Stimulated activated CD8-positive, alpha-beta memory T cell treated with anti-CD3 and anti-CD28 coated beads, Interleukin-15, amount 100 ng/mL, for 48 hours (primary cell): Measurements from ENCODE around the gene OLFML2B.
"Not testable (repeated sequence)": the region's sequence is repeated elsewhere in the genome, so short reads cannot be mapped to it uniquely, and the experiment has no call there.

Source experiments
- DNase-seq, 2 donors: peaks; one replicate each; pipeline ENCODE4 v3.0.0-alpha.2; 2020; ENCODE audit warnings: low read depth in 2 of 2

Gene OLFML2B

GRCh38 chr1:162023547-162024501 is at the start of gene OLFML2B:
TSS of gene OLFML2B (minus strand) at chr1:162023869. CDS start at chr1:162023430, 439 bp downstream.
- peak; percentile 21 to 25 for DNase-seq

- DNase-seq: no peak
Measured at GRCh38 chr1:162072740-162073139, 49.1 kb upstream of the OLFML2B start.

DNA sequence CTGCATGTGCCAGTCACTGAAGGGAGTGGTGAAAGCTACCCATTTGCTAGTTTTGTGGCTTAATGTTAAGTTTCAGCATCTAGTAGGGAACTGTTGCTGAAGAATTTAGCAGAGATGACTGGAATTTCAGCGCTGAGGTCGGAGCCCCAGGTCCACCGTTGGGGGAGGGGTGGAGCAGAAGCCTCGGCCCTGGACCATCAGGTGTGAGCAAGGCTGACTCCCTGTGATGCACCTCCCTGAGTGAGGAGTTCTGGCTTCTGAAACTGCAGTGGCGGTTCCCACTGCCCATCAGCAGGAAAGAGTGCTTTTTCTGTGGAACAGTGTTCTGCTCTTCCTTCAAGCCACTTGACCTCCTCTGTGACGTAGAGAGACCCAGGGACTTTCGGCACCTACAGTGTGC is 47.2 kb upstream of the OLFML2B start:
- DNase-seq: no peak

DNA sequence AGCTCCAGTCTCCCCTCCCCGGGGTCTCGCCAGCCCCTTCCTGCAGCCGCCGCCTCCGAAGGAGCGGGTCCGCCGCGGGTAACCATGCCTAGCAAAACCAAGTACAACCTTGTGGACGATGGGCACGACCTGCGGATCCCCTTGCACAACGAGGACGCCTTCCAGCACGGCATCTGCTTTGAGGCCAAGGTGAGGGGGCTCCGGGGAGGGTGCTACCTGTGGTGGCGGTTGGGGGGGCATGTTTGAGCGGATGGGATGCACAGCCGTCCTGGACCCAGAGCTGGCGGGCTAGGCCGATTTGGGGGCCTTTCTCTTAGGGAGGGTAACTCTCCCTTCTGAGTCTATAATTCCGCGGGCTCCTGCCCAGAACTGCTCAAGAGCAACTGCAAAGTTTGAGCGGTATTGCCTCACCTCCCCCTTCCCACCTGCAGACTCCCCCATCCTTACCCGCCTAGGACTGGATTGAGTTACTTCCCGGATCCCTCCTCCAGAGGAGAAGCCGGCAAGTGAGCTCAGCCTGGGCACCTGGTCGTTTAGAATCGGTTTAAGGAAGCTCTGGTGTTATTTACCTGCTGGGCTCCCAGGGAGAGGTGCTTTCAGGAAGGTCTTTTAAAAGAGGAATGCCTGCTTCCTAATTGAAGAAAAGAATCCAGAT is 46.6 kb upstream of the OLFML2B start:
- DNase-seq: no peak

GRCh38 chr1:162069334-162070093 is 45.8 kb upstream of the OLFML2B start, which contains the start of gene NOS1AP:
TSS of gene NOS1AP (plus strand) at chr1:162069691. CDS start at chr1:162070178, 487 bp downstream.
- peak; percentile 70 to 73 for DNase-seq

DNA sequence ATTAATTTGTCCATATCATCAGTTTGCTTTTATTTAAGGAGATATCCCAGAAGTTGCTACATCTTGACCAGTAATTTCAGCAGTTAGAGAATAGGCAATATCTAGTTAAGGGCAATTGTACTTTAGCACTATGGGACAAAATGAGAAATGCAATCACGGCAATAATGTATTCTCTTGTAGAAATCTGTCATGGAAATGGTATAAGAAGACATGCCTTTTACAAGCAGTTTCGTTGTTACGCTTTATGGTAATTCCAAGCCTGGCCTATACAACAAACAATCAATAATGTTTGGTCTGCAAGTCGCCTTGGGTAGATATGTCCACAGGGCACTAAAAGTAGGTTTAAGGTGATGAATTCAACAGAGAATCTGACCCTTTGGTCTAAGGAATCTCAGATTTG is 44.6 kb upstream of the OLFML2B start:
- DNase-seq: no peak

DNA sequence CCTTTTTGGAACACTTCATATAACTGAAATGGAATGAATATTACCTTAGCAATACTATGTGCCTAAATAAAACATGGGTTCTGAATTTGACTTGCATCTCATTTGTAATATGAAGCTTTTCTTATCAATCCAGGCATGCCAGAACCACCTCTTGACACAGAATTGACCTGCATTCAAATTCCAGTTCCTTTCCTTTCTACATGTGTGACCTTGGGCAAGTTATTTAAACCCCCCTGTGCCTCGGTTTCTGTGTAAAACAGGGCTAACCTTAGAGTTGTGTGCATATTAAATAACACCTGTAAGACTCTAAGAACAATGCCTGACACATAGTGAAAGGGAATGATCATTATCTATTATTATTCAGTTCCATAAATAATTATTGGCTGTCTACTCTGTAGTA is 43.8 kb upstream of the OLFML2B start:
- no peak for DNase-seq

DNA sequence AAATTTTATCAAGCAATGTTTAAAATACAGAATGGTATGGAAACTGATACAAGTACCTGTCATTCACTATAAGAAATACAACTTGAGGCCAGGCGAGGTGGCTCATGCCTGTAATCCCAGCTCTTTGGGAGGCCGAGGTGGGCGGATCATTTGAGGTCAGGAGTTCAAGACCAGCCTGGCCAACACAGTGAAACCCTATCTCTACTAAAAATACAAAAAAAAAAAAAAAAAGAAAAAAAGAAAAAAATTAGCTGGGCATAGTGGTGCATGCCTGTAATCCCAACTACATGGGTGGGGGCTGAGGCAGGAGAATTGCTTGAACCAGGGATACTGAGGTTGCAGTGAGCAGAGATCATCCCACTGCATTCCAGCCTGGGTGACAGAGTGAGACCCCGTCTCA is 43.2 kb upstream of the OLFML2B start:
- not testable (repeated sequence) for DNase-seq

- no peak for DNase-seq
Measured at GRCh38 chr1:162065016-162065415, 41.3 kb upstream of the OLFML2B start.

- DNase-seq: no peak
Measured at GRCh38 chr1:162062542-162063015, 38.9 kb upstream of the OLFML2B start.

DNA sequence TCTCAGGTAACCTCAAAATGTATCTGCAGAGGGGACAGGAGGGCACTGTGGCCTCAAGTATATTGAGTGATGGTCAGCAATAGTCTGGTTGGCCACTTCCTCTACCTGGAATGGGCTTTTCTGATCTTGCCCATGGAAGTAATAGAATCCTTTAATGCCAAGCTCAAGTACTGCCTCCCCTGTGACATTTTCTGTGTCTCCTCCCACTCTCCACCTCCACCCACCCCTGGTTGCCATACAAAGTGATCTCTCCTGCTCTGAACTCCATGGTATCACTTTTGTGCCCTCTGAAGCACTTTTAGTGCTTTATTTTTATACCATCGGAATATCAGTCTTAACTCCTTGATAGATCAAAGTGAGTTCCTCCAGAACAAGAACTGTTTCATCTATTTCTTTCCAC is 36.6 kb upstream of the OLFML2B start:
- DNase-seq: no peak

GRCh38 chr1:162059721-162060120 is 36.1 kb upstream of the OLFML2B start:
- no peak for DNase-seq

DNA sequence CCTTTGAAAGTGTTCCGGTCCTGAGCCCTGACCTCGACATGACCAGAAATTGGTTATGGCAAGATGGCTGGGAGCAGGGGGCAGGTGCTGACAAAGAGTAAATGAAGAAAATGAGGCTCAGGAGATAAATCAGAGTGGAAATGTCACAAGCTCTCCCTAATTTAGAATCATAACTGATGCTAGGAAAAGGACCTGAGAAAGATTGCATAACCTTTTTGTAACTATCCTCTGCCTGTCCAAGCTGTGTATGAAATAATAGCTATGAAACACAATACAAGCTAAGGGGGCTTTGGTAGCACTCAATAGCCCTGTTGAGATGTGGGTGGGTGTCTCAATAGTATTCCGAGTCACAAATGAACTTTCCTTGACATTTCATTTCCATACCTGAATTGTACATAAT is 32.9 kb upstream of the OLFML2B start:
- no peak for DNase-seq

GRCh38 chr1:162056043-162056442 is 32.4 kb upstream of the OLFML2B start:
- DNase-seq: no peak

DNA sequence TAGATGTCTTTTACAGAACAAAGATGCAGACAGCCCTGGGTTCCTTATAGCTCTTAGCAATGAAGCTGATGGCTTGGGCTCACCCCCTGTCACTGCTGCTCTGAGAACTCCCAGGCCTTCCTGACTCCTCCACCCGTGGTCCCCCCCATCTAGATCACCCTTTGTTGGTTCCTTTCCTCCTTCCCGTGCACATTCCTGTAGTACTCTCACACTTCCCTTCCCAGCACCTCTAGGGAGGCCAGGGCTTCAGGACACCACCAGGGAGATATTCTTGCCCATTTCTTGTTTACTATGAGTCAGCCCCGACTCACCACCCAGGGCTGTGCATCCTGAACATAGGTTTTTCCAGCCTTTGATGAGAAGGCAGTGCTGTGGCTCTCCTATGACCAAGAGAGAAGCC is 31.4 kb upstream of the OLFML2B start:
- no peak for DNase-seq

DNA sequence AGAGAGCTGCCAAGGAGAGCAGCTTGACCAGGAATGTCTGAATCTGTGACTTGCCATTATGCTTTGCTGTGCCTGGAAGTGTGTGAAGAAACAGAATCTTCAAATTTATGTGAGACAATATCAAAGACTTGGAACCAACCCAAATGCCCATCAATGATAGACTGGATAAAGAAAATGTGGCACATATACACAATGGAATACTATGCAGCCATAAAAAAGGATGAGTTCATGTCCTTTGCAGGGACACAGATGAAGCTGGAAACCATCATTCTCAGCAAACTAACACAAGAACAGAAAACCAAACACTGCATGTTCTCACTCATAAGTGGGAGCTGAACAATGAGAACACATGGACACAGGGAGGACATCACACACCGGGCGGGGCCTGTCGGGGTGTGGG is 30.3 kb upstream of the OLFML2B start:
- DNase-seq: not testable (repeated sequence)

DNA sequence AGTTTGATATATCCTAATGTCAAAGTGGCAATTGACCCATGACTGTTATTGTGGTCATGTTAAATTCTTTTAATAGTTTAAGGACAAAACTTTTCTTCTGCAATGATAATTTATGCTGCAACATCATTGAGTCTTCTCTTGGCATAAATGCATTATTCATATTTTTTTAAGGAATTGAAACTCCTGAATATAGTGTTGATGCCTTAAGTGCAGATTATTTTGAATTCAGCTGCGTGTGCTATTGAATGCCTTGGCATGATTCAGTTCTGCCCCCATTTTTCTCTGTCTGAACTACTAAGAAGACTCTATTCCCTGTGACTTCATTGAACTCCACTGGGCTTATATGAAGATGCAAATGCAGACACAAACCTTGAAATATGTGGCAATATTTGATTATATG is 23.3 kb upstream of the OLFML2B start:
- DNase-seq: no peak

DNA sequence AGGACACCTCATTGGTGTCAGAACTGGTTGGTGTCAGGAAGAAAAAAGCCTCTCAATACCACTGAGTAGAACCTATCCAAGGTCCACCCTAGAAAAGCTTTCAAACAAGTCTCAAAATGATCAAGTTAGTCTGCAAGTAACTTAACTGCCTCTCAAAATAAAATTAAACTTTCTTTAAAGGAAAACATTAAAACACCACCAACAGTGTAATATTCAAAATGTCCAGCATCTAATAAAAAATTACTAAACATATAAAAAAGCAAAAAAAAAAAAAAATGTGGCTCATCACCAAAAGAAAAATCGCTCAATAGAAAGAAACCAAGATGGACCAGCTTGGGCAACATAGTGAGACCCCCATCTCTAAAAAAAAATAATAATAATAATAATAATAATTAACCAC is 18.7 kb upstream of the OLFML2B start:
- no peak for DNase-seq

DNA sequence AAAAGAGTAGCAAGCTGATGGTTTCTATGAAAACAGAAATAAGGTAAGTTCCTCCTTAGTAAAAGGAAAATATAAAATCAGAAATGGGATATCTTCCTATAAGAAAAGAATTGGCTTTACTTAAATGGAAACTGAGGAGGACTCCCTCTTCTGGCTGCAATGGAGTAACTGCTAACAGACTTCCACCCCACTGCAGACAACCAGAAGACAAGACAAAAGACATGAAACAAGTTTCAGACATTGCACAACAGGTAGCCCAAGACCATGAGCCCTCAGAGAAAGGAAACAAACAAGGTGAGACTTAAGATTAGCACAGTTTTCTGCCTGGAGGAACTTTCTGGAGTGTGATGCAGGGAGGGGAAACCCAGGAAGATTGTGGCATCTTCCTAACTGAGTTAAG is 17.0 kb upstream of the OLFML2B start:
- no peak for DNase-seq

DNA sequence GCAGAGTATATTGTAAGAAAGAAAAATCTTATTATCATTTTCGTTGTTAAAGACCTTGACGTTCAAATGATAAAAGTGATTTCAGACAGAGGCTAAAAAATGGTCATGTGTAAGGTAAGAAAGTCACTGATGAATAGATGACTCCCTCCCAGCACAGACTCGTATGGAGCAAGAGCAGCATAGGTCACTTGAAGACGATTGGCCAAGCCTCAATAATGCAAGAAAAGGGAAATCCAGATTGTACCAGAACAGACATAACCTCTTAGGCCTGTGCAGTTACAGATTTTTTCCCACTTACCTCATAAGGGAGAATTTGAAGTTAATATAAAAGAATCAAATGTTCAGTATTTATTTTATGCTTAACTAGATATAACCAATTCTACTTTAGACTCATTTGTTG is 16.3 kb upstream of the OLFML2B start:
- DNase-seq: no peak

- DNase-seq: no peak
Measured at GRCh38 chr1:162038624-162039023, 15.0 kb upstream of the OLFML2B start.

DNA sequence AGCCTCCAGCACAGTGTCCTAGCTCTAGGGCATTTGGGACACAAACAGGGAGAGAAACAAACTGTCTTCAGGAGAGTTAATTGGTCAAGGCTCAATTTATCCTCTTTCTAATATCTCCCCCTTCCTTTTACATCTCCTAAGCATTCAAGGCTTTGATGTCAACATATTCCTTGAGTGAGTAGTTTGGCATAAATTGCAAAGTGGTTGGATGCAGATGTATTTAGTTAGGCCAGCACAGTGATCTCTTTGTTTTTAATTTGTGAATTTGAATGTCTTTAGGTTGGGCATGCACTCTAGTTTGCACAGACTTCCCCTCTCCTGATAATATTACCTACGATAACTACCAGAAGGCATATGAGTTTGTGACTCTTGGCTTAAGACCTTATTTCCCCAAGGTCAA is 12.5 kb upstream of the OLFML2B start:
- no peak for DNase-seq
